Measurements from ENCODE around the gene RPS21.

- TF ChIP-seq CTCF (IDR thresholded peaks at IDR 0.05; ENCODE audit: borderline replicate concordance, extremely low read depth, low read length, poor library complexity, severe bottlenecking) (no peak), EZH2 (IDR thresholded peaks at IDR 0.05; ENCODE audit: borderline replicate concordance, low read depth, low read length, severe bottlenecking) (no peak)
Measured at GRCh38 chr20:62359491-62360121, 27.3 kb upstream of the RPS21 start.
